Breast epithelium (tissue), 3 donors: ENCODE results near the gene RNF123.

Source experiments
- CTCF ChIP-seq, 3 donors: fragments of 450-650 bp; IDR thresholded peaks; one replicate each; pipeline ENCODE4 v1.5.1; 2016 to 2017; ENCODE audit warnings: antibody characterized with exemption in 3 of 3, mild to moderate bottlenecking in 3 of 3, moderate library complexity in 3 of 3
- POLR2A ChIP-seq: fragments of 450-650 bp; IDR thresholded peaks from one replicate; pipeline ENCODE4 v1.6.1; 2016; ENCODE audit warnings: antibody characterized with exemption, mild to moderate bottlenecking, moderate library complexity
- POLR2AphosphoS5 ChIP-seq, 3 donors: sonication (generic); formaldehyde crosslinking; IDR thresholded peaks; one replicate each; pipeline ENCODE4 v1.6.1; 2017; ENCODE audit warnings: antibody characterized with exemption in 3 of 3

- TF ChIP-seq POLR2A = no peak
- no peak for TF ChIP-seq CTCF (IDR thresholded peaks at IDR 0.05)
- TF ChIP-seq POLR2AphosphoS5 (IDR thresholded peaks at IDR 0.05) = no peak
These were observed 34.3 kb upstream of the RNF123 start for GRCh38 chr3:49654955-49655556.
